ENCODE results near the gene CHIC1.
"Not testable (repeated sequence)": the region's sequence is repeated elsewhere in the genome, so short reads cannot be mapped to it uniquely, and the experiment has no call there.

CHIC1 gene

GRCh38 chrX:73563738-73564068, 706 bp downstream of the CHIC1 start:
- DNase-seq (ENCODE audit: low spot score), result peak; percentile 2
- TF ChIP-seq CTCF (IDR thresholded peaks at IDR 0.05; ENCODE audit: extremely low read depth, missing control alignments), result no peak

GRCh38 chrX:73577361-73577760, 14.4 kb downstream of the CHIC1 start:
- DNase-seq (ENCODE audit: low spot score), result no peak
- TF ChIP-seq CTCF (IDR thresholded peaks at IDR 0.05; ENCODE audit: extremely low read depth, missing control alignments), result no peak

- DNase-seq (ENCODE audit: low spot score), result no peak
- no peak for TF ChIP-seq CTCF (IDR thresholded peaks at IDR 0.05; ENCODE audit: extremely low read depth, missing control alignments)
Observed at GRCh38 chrX:73581002-73581628, 18.1 kb downstream of the CHIC1 start.

- not testable (repeated sequence) for DNase-seq (ENCODE audit: low spot score)
Observed at GRCh38 chrX:73597758-73598157, 34.8 kb downstream of the CHIC1 start.

- DNase-seq (ENCODE audit: low spot score), result no peak
- TF ChIP-seq CTCF (IDR thresholded peaks at IDR 0.05; ENCODE audit: extremely low read depth, missing control alignments), result no peak
Observed at GRCh38 chrX:73615022-73615421, 52.0 kb downstream of the CHIC1 start.

GRCh38 chrX:73641669-73642068, 78.7 kb downstream of the CHIC1 start:
- DNase-seq (ENCODE audit: low spot score), result not testable (repeated sequence)

GRCh38 chrX:73647212-73647611, 84.2 kb downstream of the CHIC1 start:
- TF ChIP-seq CTCF (IDR thresholded peaks at IDR 0.05; ENCODE audit: extremely low read depth, missing control alignments), result no peak

GRCh38 chrX:73647632-73648322, 84.8 kb downstream of the CHIC1 start:
- no peak for DNase-seq (ENCODE audit: low spot score)
- TF ChIP-seq CTCF (IDR thresholded peaks at IDR 0.05; ENCODE audit: extremely low read depth, missing control alignments), result no peak

More at GRCh38 chrX:73647212-73647611, 84.2 kb downstream of the CHIC1 start:
- no peak for DNase-seq (ENCODE audit: low spot score)

- DNase-seq (ENCODE audit: low spot score), result not testable (repeated sequence)
Observed at GRCh38 chrX:73661322-73661721, 98.3 kb downstream of the CHIC1 start.

Measured in GM20000 (cell line).